Calu3 (cell line): Measurements from ENCODE around the gene TMEM234. TPM values are rescaled to one million over a fixed set of nuclear protein-coding genes. Genes with fewer than 3 reads are reported as not detected.

Experiments
- BruUV-seq: library from RNA; stranded (reverse); fragments of 400-500 nt; replicated peaks from 2 replicates; lab custom pipeline; 2021; lab: Mats Ljungman, UMichigan
- CTCF ChIA-PET: fragments of 300-600 bp; sonication (Branson Sonifier 250); formaldehyde crosslinking; loops from one replicate; lab custom pipeline; 2022; ENCODE audit warnings: antibody characterized with exemption; lab: Charles Lee
- DNase-seq: peaks from one replicate; pipeline ENCODE4 v3.0.0; 2022
- H3K27ac Mint-ChIP-seq: one replicate; pipeline ENCODE4 v1.8.0; 2022; ENCODE audit warnings: mixed read lengths; ENCODE audit not compliant: unreplicated experiment
- H3K27me3 Mint-ChIP-seq: one replicate; pipeline ENCODE4 v1.8.0; 2022; ENCODE audit warnings: mixed read lengths; ENCODE audit not compliant: unreplicated experiment
- H3K36me3 Mint-ChIP-seq: one replicate; pipeline ENCODE4 v1.8.0; 2022; ENCODE audit warnings: mild to moderate bottlenecking, moderate library complexity, mixed read lengths; ENCODE audit not compliant: insufficient read depth, unreplicated experiment
- H3K4me1 Mint-ChIP-seq: one replicate; pipeline ENCODE4 v1.8.0; 2022; ENCODE audit warnings: mild to moderate bottlenecking, low read depth, mixed read lengths; ENCODE audit not compliant: unreplicated experiment
- H3K4me3 Mint-ChIP-seq: one replicate; pipeline ENCODE4 v1.8.0; 2022; ENCODE audit warnings: mild to moderate bottlenecking, low read depth, moderate library complexity, mixed read lengths; ENCODE audit not compliant: unreplicated experiment
- H3K9me3 Mint-ChIP-seq: one replicate; pipeline ENCODE4 v1.8.0; 2022; ENCODE audit warnings: low read depth, mixed read lengths; ENCODE audit not compliant: unreplicated experiment
- CTCF ChIP-seq: fragments of 200-600 bp; IDR thresholded peaks from one replicate; pipeline ENCODE4 v1.8.0; 2022; ENCODE audit warnings: antibody characterized with exemption; ENCODE audit not compliant: unreplicated experiment
- intact Hi-C: fragments of 100-400 bp; cut with micrococcal nuclease; formaldehyde crosslinking; loops from one replicate; pipeline ENCODE4 v1.10.0; 2022; ENCODE audit not compliant: unreplicated experiment
- total RNA-seq: library from RNA; stranded (reverse); gene quantifications from 2 replicates; pipeline ENCODE4 v1.2.3, GENCODE V29; 2022

Gene TMEM234
- total RNA-seq, 1 experiment from 2014 or later: 35.5 TPM

DNA sequence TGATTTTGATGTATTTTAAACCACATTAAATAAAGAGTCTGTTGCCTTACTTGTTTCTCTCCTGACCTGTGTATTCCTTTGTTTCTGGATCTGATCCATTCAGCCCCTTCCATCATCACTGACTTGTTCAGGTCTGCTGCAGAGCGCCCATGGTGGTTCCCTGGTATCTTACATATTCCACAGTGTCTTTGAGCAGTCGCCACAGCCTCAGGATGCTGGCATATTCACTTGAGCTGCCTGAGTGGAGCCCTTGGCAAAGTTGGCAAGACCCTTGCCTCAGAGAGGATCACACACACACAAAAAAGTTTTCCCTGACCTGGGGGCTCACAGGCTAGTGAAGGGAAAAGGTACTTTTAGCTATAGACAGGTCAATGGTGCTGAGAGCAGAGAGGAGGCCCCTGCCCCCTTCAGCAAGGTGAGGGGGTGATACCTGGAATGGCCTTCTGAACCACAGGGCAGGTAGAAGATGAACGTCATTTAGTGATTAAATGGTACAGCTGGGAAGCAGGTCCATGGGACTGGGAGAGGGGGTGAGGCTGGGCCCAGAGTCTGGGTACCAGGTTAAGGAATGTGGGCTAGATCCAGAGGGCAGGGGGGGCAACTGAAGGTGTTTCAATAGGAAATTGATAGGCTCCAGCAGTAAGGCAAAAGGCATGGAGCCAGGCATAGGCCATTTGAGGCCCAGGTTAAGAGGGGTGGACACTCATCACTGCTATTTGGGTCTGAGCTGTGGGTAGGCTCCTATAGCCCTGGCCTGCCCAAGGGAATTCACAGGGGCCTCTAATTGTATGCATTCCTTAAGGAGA is 23.7 kb downstream of the TMEM234 start:
- TF ChIP-seq CTCF: no peak
- intact Hi-C loops: no loop called here
- BruUV-seq: no TSS peak
- DNase-seq: no peak
- peaks cover 16% of the 10 kb centered on the region for H3K4me1 Mint-ChIP-seq
- no peaks in the 10 kb centered on the region for H3K27me3 Mint-ChIP-seq
- CTCF ChIA-PET: interaction anchor here (0.5 kb wide), 1 partner anchor 201 kb away, joined by 3 read pairs; no protein-coding TSS in a partner anchor
- H3K36me3 Mint-ChIP-seq: peaks cover 71% of the 10 kb centered on the region
- H3K27ac Mint-ChIP-seq: no peak overlapping the region
- no peak overlapping the region for H3K4me3 Mint-ChIP-seq
- no peaks in the 10 kb centered on the region for H3K9me3 Mint-ChIP-seq

- CTCF ChIA-PET: interaction anchor here (1.0 kb wide), 1 partner anchor 36 kb away, joined by 3 read pairs; no protein-coding TSS in a partner anchor
- TF ChIP-seq CTCF: no peak
- no peaks in the 10 kb centered on the region for H3K27me3 Mint-ChIP-seq
- intact Hi-C loops: no loop called here
- H3K27ac Mint-ChIP-seq: no peak overlapping the region
- DNase-seq: no peak
- H3K4me1 Mint-ChIP-seq: peaks cover 16% of the 10 kb centered on the region
- no peak overlapping the region for H3K4me3 Mint-ChIP-seq
- BruUV-seq: no TSS peak
- peaks cover 75% of the 10 kb centered on the region for H3K36me3 Mint-ChIP-seq
- H3K9me3 Mint-ChIP-seq: no peaks in the 10 kb centered on the region
Observed at GRCh38 chr1:32197837-32198236, 24.3 kb downstream of the TMEM234 start.

DNA sequence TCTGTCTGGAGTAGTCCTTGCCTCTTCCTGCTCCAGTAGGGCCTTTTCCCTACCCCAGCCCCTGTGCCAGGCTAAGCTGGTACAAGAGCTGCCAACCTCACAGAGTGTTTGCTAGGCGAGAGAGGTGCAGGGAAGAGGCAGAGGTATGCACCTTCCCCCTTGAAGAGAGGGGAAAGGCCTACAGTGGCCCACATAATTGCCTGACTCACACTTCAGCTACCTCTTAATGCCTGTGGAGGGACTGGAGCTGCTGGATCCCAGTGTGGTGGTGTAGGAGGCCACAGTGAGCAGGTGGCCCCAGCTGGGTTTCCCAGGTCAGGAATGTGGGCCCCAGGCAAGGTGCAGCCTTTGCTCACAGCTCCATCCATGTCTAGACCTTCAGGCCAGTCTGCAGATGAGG is 25.1 kb downstream of the TMEM234 start:
- Mint-ChIP-seq H3K27ac (no peak overlapping the region), H3K9me3 (no peaks in the 10 kb centered on the region)

More for the DNA sequence above, 25.1 kb downstream of the TMEM234 start:
- peaks cover 16% of the 10 kb centered on the region for H3K4me1 Mint-ChIP-seq
- H3K4me3 Mint-ChIP-seq: no peak overlapping the region
- intact Hi-C loops: no loop called here
- CTCF ChIA-PET: interaction anchor here (0.7 to 1.0 kb wide), 2 partner anchors 9 to 36 kb away, joined by 3 read pairs; partner anchors contain the start of gene IQCC
- no peak for TF ChIP-seq CTCF
- BruUV-seq: no TSS peak
- no peaks in the 10 kb centered on the region for H3K27me3 Mint-ChIP-seq
- peaks cover 81% of the 10 kb centered on the region for H3K36me3 Mint-ChIP-seq
- DNase-seq: no peak
